ENCODE results near the gene PCID2.

PCID2 gene

DNA sequence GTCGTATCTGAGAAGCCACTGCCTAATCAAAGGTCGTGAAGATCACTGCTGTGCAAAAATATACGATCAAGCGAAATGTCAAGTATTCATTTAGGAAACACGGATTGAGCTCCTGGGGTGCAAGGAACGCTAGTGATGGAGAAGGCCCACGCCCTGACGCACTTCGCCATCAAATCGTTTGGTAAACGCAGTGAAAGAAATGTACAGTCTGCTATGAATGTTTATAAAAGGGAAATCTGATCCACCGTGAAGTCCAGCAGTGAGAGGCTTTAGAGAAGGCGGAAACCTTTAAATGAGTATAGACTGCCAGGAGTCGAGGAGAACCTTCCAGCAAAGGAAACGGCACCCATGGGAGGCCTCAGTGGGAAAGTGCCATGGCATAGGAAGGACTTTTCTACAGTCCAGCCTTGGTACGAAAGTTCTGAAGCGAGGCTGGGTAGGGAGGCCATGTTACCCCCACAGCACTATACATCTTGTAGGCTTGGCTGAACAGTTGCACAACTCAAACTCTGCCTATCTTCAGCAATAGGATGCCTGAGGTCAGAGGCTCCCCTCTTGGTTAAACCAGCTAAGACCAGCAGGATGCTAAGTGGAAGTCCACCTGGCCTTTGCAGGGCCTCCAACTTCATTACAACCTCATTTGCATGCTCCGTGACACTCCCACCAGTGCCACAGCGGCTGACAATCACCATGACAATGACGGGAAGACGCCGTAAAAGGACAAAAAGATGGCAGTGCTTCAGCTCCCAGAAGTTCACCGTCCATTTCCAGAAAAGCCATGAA lies 20.4 kb downstream of the PCID2 start:
- in situ Hi-C loops (cut with MboI; ENCODE audit: low sequenced_read_pairs), result no loop called here

DNA sequence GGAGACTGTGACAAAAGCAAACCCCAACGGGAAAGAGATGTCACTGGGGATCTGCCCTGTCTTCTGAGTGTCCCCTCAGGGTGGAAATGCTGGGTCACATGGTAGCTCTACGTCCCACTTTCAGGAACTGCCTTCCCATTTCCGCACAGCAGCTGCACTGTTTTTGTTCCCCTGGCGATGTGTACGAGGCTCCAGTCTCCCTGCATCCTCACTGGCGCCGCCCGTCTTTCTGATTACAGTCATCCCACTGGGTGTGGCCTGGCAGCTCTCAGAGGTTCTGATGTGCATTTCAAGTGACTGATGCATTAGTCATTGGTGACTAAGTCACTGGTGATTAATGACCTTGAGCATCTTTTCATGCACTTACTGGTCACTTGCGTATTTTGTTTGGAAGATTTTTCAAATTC lies 21.2 kb downstream of the PCID2 start:
- in situ Hi-C loops (cut with MboI; ENCODE audit: low sequenced_read_pairs), result no loop called here

DNA sequence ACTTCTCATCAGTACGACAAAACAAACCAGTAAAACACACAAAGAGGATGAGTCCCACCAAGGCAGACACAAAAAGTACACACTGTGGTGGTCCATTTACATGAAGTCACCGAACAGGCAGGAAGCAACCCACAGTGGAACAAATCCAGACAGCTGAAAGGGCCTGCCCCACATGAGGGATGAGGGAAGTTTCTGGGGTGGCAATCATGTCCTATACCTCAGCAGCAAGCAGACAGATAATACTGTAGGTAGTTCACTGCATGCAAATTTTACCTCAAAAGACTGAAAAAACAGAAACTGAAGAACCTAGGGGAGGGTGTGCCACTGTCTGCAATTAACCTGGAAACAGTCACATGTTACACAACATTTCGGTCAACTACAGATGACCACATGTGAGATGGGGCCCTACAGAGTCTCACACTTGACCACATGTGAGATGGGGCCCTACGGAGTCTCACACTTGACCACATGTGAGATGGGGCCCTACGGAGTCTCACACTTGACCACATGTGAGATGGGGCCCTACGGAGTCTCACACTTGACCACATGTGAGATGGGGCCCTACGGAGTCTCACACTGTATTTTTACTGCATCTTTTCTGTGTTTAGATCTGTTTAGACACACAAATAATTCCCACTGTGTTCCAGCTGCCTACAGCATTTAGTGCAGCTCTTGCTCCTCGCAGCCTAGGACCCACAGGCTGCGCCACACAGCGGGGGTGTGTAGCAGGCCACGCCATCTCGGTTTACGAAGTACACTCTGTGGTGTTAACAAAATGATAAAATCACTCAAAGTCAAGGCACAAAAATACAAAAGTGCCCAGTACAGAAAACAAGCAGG lies 22.2 kb downstream of the PCID2 start:
- in situ Hi-C loops (cut with MboI; ENCODE audit: low sequenced_read_pairs), result no loop called here

DNA sequence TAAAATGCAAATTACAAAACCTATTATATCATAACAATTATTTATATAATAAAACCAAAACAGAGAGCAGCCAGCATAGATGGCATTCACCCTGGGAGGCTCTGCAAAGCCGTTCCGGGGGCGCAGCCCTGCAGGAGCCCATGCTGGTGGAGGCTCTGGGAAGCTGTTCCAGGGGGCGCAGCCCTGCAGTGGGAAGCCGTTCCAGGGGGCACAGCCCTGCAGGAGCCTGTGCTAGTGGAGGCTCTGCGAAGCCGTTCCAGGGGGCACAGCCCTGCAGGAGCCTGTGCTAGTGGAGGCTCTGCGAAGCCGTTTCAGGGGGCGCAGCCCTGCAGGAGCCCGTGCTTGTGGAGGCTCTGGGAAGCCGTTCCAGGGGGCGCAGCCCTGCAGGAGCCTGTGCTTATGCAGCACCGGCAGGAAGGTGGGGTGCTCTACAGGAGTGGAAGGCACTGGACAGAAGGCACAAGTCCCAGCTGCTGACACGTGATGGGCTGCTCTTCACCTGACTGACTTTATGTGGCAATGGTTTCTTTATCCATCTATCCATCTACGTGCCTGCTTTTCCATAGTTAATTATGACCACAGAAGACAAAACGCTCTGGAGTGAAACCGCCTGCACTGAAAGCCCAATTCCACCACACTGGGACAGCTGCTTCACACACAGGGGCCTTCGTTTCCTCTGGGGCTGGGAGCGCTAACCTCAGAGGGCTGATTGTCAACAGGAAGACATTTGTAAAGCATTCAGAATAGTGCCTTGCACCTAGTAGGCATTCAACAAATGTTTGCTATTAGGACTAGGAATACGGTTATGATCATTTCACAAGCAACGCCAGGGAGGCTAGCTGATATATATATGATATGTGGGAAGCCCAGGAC lies 23.7 kb downstream of the PCID2 start:
- in situ Hi-C loops (cut with MboI; ENCODE audit: low sequenced_read_pairs), result no loop called here

GRCh38 chr13:113183450-113184129 lies 24.9 kb downstream of the PCID2 start:
- in situ Hi-C loops (cut with MboI; ENCODE audit: low sequenced_read_pairs), result no loop called here

DNA sequence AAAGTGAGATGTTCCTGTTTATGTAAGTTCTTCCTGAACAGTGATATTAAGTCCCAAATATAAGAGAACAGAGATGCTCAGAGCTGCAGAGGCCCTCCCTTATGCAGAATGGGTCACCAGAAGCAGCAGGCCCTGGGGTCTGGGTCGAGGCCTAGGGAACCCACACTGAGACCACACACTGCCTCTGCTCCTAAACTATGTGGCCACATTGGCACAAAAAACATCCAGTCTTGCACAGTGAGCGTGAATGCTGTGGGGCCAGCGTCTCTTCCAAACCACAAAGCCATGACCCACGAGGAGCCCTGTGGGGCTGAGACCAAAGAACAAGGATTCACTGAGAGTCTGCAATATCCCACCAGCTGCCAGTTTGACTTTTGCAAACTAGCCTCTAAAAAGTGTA lies 26.4 kb downstream of the PCID2 start:
- in situ Hi-C loops (cut with MboI; ENCODE audit: low sequenced_read_pairs), result no loop called here

DNA sequence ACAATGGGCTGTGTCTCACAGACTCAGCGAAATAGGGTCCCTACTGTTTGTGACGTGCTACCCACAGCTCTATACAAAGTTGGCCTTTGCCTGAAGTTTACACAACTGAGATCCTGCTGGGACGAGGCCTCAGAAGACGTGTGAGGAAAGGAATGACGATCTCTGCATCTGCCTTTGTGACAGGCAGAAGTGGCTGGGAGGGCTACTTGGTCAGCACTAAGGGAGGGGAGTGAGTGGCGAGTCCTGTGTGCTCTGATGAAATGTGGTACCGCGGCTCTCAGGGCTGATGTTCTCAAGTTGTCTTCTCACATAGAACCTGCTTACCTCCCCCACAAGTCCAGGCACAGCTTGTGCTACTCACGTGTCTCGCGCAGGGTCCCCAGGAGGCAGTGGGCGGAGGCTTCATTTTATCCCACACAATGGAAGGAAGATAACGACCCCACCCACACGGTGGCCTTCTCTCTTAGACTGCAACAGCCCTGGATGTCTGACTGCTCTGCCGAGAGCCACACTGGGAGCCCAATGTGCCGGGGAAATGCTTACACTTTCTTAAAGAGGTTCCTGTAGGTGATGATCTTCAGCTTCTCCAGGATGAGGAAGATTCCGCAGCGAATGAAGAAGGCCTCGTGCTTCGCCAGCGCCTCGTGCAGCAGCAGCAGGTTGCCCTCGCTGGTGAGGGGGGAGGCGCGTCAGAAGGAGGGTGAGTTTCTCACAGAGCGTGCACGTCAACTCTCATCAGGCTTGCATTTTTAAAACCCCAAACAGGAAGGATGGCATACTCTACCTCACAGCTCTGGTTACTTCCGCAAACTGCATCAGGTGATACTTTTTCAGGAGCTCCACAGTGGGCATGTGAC lies 28.9 kb downstream of the PCID2 start:
- in situ Hi-C loops (cut with MboI; ENCODE audit: low sequenced_read_pairs), result no loop called here

DNA sequence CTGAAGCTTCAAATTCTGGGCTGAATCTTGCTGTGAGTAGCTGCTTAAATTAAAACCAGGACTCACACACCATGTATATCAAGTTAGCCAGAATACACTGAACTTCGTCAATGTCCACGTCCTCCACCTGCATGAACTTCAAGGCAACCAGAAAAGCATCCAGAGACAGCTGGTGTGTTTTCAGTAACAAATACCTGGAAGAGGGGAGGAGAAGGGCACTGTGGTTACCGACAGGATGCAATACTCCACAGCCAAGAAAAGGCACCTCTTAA lies 29.6 kb downstream of the PCID2 start:
- in situ Hi-C loops (cut with MboI; ENCODE audit: low sequenced_read_pairs), result no loop called here

DNA sequence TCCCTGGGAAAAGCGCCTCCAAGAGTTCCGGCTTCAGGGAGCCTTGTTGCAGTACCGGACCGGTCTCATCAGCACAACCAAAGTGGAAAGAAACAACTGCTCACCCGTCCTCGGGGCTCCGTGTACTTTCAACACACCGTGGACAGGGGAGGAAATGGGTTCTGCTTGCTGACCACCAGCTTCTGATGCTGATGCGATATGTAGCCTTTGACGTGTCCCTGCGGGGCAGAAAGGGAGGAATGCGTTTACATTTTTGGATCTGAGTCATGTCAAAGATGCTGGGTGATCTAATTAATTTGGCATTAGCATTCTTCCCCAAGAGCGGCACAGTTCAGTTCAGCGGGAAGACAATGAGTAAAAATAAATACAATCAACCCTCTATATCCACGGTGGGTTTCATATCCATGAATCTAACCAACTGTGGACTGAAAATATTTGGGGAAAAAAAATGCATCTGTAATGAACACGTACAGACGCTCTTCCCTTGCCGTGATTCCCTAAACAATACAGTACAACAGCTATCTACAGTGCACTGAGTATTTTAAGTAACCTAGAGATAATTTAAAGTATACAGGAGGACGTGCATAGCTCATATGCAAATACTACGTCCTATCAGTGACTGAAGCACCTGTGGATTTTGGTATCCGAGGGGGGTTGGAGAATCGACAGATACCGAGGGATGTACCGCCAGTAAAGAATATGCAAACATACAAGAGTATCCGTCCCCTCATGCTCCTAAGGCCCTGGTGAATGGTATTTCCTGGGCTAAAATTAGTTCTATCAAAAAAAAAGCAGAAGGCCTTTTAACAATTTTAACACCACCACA lies 30.2 kb downstream of the PCID2 start:
- in situ Hi-C loops (cut with MboI; ENCODE audit: low sequenced_read_pairs), result no loop called here

- in situ Hi-C loops (cut with MboI; ENCODE audit: low sequenced_read_pairs), result no loop called here
These were observed 31.6 kb downstream of the PCID2 start for GRCh38 chr13:113176822-113177221.

GRCh38 chr13:113176280-113176679 lies 32.2 kb downstream of the PCID2 start:
- in situ Hi-C loops (cut with MboI; ENCODE audit: low sequenced_read_pairs), result no loop called here

GRCh38 chr13:113172419-113172926 lies 36.0 kb downstream of the PCID2 start:
- in situ Hi-C loops (cut with MboI; ENCODE audit: low sequenced_read_pairs), result no loop called here

DNA sequence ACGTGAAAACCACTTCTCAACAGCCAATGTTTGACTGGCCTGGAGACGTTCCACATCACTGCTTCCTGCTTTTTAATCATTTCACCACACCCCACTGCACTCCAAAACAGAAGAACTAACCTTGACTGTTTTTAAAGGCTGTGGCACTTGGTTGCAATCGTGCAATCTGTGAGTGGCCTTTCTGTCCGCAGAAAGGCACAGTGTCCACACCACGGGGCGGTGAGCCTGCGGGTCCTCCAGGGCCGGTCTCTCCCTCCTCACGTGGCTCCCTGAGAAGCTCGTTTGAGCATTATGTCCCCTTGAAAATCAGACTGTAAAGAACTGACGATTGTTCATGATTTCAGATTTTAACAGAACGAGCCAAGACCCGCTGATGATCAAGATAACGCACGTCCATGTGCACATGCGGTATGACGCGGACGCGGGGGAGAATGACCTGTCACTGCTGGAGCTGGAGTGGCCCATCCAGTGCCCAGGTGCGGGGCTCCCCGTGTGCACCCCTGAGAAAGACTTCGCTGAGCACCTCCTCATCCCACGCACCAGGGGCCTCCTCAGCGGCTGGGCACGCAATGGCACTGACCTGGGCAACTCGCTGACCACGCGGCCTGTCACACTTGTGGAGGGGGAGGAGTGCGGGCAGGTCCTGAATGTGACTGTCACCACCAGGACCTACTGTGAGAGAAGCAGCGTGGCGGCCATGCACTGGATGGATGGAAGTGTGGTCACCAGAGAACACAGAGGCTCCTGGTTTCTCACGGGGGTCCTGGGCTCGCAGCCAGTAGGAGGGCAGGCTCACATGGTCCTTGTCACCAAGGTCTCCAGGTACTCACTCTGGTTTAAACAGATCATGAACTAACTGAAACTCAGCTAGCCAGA lies 37.0 kb downstream of the PCID2 start:
- in situ Hi-C loops (cut with MboI; ENCODE audit: low sequenced_read_pairs), result no loop called here

DNA sequence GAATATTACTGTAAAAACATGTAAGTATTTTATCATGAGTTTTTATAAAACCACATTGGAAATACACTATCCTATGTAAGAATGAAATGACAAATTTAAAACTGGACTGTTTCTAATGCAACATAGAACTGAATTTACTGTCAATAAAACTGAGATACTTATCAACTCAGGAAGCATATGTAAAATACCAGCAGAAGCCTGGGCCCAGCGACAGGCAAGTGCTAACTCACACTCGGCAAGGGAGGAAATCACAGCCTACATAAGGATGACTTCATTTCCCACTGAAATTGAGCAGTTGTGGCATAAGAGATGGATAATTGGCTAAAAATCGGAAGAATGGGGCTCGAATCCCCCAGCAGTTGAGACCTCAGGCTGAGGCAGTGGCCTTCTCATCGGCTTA lies 38.0 kb downstream of the PCID2 start:
- in situ Hi-C loops (cut with MboI; ENCODE audit: low sequenced_read_pairs), result no loop called here

DNA sequence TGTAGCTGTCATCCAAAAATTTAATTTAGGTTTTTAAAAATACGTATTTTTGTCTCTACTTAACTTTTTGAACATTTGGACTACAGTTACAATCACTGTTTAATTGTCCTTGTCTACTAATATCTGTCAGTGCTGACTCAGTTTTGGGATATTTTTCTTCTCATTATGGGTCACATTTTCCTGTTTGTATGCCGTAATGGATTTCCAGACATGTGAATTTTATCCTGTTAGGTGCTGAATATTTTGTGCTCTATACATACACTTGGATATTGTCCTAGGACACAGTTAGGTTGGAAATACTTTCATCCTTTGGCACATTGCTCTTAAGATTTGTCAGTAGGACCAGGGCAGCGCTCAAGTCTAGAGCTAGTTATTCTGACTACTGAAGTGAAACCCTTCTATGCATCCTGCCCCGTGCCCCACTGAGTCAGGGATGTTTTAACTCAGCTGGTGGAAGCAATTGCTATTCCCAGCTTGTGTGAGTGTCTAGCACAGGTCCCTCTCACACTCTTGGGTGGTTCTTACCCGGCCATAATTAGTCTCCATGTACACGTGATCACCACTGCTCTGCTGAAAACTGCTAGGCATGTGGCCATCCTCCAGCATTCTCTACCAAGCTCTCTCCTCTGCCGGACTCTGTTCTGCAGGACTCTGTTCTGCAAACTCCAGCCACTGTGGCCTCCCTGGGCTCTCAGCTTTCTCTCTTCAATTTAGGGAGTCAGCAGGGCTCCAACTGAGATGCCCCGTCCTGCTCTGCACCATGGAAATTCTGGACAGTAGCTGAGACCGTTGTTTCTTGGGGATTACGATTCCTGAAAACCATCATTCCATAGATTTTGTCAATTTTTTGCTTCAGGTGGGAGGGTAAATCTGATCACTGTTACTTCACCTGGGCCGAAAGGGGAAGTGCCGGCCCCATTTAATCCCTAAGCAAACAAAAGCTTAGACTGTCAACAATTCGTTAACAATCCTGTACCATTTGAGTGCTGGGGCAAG lies 38.9 kb downstream of the PCID2 start:
- in situ Hi-C loops (cut with MboI; ENCODE audit: low sequenced_read_pairs), result no loop called here

GRCh38 chr13:113168211-113168610 lies 40.3 kb downstream of the PCID2 start:
- in situ Hi-C loops (cut with MboI; ENCODE audit: low sequenced_read_pairs), result no loop called here

GRCh38 chr13:113167575-113167974 lies 40.9 kb downstream of the PCID2 start:
- in situ Hi-C loops (cut with MboI; ENCODE audit: low sequenced_read_pairs), result no loop called here

All from HL-60/S4 treated with phorbol 12-myristate 13-acetate at 8.2 ng/mL for 4 days and 3 days (cell line).